Hypothalamus (tissue), 51 donors: ENCODE data around the gene OR2C3.
"Not testable (repeated sequence)": the region's sequence is repeated elsewhere in the genome, so short reads cannot be mapped to it uniquely, and the experiment has no call there.

Experiments
- DNase-seq, 51 donors: peaks; one replicate each; lab custom pipeline; 2025; lab: John Stamatoyannopoulos, UW

The OR2C3 gene

DNA sequence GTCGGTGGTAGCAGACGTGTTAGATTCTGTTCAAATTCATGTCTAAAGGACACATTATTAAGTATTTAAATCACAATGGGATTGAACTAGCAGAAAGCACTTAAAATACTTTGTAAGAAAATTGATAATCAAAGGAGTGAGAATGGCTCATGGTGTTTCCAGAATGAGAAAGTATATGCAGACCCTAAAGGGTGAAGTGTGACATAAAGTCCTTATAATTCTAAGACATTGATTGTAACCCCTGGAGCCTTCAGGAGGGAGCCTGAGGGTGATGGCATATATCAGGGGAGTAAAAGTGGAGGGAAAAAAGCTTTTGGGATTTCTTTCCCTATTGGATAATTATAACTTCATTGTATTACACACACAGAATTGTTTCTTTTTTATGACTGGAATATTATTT lies at the start of gene OR2C3:
OR2C3 (minus strand) TSS at position 101 of the 400 bp plus-strand sequence. CDS start 3,929 bp downstream, outside the sequence.
- no peak for DNase-seq

DNA sequence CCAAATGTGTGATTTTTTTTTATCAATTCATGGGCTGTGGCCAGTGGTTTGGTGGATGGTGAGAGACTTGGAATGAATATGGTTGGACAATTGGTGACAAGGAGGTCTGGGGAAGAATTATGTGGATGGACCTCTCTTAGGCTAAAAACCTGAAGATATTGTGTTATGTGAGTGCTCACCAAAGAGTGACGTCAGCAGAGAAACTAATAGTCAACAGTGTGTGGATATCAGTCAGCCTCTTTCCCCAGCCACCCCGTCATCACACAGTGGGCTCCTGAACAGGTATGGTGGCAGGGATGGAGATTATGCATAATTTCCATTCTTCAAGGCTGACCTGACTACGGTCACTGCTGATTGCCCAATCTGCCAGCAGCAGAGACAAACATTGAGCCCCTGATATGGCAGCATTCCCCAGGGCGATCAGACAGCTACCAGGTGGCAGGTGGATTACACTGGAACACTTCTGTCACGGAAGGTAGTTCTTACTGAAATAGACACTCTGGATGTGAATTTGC lies 42.8 kb upstream of the OR2C3 start:
- no peak for DNase-seq

DNA sequence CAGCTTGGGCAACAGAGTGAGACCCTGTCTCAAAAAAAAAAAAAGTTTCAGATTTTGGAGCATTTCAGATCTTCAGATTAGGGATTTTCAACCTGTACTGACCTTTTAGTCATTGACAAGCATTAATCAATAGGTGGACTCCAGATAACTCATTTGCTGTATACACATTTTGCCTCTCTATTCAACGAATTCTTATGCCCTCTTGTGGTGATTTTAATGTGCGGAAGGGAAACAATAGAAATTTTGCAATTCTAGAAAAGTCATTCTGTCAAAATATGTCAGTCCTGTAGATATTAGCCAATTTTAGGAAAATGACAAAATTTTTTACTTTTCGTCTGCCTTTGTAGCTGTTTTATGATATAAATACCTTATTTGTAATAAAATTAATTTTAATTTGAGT lies 40.3 kb upstream of the OR2C3 start:
- DNase-seq, result no peak

DNA sequence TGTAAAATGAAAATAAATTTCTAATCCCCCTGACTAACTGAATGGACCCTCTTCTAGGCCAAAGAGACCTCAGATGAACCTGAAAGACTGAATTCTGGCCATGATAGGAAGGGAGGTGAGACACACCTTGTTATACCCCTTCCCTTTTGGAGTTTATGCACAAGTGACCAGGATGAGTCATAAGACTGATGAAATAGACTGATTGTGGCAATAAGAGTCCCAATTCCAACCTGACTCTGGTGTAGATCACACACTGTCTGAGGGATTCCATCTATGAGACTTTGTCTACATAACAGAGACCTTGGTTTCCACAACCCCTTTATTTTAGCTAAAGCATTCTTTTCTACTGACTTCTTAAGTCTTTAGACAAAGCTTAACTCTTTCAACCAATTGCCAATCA lies 38.4 kb upstream of the OR2C3 start:
- DNase-seq, result no peak

DNA sequence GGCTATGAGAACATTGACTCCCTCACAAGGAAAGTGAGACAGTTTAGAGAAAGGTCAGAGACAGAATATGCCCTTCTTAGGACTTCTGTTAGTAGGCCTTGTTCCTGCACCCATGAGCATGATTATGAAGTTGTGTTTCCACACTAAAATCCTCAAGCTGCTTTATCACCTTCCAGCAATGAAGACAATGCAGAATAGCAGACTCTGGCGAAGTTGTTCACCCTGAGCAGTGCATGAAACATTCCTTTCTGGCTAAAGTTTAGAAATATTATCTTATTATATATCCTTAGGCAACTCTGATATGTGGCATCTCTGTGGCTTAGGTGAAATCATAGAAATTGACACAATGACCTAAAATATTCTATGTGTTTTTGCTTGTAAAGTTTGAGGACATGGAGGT lies 38.0 kb upstream of the OR2C3 start:
- no peak for DNase-seq

DNA sequence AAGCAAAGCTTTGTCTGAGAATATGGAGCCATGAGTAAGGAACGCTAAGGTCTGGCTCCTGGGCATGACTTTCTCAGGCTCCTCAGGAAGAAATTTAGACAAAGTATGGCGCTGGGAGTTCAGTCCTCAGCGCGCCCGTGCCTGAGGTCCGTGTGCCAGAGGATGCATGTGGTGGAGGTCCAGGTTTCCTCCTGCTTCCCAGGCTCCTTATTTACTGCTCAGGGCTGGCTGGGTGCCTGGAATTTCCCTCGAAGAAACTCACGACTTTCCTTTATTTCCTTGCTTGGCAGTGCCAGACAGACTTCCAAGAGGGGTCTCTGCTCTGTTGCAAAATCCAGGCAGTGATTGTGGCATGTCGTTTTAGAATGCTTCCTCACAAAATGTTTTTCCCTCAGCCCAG lies 26.0 kb upstream of the OR2C3 start:
- DNase-seq, result no peak

DNA sequence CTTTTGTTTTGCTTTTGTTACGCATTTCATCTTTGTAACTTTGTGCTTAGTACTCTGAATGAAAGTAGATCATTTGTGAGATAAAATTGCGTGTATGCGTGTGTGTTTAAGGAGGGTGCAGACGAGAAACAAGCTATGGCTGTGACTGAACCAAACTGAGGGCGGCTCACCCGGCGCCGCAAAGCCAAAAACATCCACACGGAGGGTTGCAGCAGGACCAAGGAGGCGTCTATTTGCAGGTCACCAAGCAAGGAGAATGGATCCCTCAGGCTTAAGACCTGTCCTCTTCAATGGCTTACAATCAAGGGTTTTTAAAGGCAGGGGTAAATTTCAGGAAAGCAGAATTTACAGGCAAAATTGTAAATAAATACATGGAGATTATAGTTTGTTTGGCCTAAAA lies 25.5 kb upstream of the OR2C3 start:
- no peak for DNase-seq

DNA sequence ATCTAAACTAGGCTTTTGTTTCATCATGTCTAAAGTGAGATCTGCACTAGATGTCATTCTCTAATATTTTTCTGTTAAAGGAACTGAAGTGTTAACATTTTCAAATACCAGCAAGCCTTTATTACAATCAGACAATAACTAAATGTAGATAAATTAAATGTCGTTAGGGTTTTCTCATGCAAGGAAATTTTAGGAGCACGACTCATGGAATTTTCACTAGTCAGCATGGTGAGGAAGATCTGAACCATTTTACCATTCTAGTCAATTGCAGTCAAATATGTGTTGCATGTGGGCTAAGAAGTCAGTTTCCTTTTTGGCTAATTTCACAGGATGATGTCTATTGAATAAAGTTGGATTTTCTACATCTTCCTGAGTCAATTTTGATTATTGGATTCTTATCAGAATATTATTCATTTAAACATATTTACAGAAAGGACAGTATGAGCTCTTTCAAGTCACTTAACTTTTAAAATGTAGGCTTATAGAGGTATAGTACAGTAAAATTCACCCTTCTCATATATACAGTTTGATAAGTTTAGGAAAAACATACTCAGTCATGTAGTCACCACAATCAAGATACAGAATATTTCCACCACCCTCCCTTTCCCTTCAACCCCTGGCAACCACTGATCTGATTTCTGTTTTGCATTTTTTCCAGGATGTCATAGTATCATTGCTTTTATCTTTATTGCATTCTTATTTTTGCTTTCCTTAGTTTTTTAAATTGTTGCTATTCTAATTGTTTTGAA lies 21.9 kb upstream of the OR2C3 start:
- DNase-seq, result no peak

DNA sequence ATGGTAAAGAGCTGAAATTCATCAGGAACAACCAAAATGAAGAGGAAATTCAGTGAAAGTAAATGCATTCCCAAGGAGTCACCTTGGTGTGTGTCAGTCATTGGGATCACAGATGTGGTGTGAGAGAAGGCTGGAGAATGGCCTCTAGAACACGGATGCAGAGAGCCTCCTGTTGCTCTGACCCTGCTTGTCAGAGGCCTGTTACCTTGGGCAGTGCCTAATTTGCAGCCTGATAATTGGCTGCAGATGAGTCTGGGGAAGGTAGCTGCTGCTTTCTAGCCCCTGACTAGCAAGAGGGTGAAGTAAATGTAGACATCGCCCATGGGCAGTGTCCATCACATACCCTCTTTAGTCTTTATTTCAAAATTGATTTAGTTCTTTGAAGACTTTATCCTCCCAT lies 16.0 kb upstream of the OR2C3 start:
- no peak for DNase-seq

DNA sequence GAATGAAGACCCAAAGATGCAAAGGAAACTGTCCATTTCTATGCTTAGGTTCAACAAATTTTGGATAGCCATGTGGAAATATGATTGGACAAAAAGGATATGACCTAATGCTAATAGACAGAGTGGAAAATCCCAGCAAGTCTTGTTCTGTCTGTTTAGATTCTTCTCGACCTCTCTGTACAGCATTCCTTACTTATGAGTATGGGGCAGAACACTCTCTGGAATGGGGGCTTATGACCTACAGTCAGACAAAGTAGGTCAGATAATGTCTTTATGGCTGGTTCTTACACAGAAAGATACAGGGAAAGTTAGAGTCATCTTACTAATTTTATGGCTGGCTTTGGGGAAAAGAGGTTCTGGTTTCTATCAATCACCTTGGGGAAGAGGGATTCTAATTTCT lies 15.5 kb upstream of the OR2C3 start:
- no peak for DNase-seq

DNA sequence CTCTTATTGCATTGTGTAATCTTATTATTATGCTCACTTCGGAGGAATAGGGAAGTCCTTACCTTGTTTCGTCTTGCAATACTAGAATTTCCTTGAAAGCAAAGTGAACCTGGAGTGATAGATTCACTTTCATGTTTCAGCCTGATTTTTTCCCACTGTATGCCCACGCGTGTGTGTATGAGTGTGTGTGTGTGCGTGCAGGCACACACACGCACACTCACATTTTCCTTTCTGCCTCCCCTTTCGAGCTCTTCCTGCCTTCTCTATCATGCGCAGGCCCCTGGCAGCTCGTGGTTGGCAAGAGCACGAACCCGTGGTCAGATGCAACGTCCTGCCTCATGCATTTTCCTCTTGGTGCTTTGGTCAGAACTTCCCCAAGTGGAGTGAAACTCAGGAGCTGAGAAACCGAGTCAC lies 12.5 kb upstream of the OR2C3 start, which contains the start of gene GCSAML:
GCSAML (plus strand) TSS at position 366 of the 414 bp plus-strand sequence. CDS start 58 bp downstream, outside the sequence.
- no peak for DNase-seq

DNA sequence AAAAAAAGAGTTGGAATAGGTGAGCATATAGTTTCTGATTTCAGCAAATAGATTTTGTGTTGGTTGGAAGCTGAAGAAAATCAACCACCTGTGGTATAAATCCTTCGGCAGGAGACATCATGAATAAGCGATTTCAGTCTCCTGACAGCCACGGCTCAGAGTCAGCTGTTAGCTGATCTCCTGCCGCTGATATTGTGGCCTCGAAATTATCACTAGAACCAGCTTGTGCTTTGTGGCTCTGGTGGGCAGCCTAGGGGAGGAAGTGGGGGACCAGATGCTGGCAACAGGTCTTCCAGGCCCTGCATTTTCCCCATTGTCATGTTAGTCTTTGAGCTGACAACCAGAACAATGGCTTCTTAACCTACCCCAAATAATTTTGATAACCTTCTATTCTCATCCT lies 11.9 kb upstream of the OR2C3 start:
- no peak for DNase-seq

DNA sequence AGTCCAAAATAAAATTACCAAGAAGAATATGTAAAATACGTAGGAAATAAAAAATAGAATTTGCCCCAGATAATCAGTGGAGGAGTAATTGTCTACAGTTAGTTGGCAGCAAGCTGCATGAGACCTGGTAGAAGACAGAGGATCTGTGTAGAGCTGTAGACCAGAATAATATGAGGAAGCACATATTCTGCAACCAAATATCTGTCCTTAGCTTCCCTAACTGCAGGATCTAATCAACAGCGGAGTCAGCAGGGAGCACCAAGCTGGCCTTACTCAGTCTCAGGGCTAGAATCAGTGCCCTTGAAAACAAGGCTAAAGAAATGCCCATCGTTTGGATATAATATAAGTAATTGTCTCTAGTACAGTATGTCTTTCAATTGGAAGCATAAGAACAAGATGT lies 6.6 kb upstream of the OR2C3 start:
- DNase-seq, result no peak

DNA sequence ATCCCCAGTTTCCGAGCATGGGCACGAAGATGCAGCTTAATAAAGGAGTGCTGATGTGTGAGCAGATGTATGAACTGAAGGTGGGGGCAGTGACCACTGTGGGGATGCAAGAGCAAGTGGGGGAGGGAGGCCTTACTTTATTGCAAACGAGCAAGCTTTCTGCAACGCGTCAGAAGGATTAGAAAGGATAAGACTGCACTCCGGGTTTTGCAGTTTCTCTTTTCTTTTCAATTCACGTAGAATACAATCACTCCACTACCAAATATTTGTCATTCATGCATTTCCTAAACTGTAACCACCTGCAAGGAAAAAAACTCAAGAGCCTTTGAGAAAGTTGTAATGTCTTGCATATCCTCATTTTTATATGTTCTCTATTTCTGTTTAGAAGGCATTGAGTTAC lies 4.3 kb upstream of the OR2C3 start:
- DNase-seq, result no peak

DNA sequence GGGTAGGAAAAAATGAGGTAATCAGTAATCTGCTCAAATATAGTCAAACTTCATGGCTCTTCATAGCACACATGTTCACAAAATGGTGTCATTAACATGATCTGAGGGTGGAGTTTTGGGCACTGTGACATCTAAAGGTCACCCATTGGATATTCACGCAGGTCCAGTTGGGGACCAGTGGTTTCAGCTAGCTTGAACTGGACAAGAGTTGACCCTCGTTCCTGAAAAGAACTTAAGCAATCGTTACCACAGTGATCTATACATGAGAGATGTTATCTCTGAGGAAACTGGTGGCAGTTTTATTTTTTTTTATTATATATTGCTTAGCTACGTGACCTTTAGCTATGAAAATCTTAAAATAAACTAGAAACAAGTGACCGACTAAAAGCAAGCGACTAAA lies 3.0 kb upstream of the OR2C3 start:
- no peak for DNase-seq

DNA sequence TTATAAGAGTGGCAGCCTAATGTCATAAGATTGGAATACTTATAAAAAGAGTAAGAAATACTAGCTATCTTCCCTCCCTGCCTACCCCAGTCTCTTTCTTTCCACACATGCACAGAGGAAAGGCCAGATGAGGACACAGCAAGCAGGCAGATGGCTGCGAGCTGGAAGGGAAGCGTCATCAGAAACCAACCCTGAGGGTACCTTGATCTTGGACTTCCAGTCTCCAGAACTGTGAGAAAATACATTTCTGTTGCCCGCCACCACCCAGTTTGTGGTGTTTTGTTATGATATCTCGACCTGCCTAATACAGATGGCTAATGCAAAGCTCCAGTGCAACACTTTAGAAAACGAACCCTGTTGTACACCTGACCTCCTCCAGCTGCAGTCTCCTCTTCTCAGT lies 2.3 kb upstream of the OR2C3 start:
- no peak for DNase-seq

DNA sequence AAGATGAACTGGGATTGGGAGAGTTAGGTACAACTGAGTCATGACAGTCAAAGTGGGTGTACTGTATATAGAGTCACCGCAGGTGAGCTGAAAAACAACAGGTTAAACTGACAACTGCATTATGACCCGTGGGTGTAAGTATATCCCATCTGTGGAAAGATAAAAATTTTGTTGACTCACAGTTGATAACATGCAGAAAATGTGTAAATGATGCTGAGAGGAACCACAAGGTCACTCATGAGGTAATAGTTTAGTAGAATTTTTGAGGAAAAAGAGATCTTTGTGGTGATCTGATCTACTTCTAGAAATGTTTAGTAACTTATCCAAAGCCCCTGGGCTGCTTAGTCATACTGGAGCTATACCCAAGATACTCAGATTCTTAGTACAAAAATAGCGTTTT lies 838 bp downstream of the OR2C3 start:
- DNase-seq, result no peak

DNA sequence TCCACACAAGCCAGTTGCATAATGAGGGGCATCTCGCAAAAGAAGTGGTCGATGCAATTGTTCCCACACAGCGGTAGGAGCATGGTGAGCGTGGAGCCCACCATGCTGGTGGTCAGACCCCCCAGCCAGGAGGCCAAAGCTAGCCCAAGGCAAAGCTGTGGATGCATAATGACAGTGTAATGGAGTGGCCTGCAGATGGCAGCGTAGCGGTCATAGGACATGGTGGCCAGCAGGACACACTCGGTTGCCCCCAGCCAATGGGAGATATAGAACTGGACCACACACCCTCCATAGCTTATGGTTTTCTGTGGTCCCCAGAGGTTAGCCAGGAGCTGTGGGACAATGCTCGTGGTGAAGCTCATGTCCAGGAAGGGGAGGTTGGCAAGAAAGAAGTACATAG lies 4.3 kb downstream of the OR2C3 start:
- no peak for DNase-seq

DNA sequence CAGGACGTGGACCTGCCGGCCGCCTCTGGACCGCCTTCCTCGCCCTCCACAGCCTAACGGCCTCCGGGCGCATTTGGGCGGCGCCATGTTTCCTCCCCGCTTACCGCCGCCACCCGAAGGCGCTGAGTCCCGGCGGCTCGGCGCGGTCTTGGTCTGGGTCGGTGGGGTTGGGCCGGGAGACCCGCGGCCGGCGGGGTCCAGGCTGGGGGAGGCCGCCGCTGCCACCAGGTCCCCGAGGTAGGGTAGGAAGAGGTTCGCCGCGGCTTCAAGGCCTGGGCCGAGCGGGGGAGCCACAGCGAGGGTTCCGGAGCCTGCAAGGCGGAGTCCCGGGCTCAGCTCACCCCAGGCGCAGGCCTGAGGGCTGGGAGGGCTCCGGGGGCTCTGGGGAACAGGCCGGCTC lies 5.5 kb downstream of the OR2C3 start:
- no peak for DNase-seq

DNA sequence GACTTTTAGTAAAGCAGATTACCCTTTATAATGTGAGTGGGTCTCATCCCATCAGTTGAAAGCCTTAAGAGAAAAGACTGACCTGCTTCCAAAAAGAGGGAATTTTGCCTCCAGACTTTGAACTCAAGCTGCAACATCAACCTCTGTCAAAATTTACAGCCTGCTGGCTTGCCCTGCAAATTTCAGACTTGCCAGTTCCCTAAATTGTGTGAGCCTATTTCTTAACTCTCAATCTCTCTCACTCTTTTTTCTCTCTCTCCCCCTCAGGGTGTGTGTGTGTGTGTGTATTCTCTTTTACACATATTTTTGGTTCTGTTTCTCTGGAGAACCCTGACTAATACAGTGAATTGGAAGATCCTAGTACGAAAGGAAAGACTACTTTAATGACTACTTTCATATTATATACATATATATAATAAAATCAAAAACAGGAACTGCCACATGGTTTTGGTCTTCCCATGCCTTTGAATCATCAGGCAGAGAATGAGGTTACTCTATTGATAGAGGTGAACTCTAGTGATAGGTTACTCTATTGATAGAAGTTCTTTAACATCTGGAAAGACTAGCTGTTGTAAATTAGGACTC lies 6.4 kb downstream of the OR2C3 start:
- no peak for DNase-seq

DNA sequence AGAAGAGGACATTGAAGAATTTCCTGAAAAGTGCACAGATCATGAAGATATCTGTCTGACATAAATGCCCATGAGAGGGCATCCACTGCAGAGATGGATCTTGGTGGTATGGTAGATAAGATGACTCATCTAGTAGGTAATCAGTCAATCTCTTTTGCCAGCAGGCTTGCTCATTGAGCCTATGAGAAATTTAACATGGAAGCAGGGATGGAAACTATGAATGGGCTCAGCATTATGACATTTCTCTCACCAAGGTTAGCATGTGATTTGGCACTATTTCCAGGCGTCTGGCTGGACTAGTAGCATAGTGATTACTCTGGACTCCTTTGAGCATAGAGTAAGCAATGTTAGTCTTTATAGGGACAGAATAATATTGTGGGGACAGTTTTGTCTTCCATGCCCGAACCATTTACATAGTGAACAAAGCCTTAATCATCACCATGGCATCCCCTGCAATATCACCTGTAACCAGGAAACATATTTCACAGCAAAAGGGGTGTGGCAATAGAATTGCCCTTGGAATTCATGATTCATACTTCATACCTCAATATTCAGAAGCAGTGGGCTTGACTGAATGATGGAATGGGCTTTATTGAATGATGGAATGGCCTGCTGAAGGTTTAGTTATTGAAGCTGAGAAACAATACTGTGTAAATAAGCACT lies 7.3 kb downstream of the OR2C3 start:
- no peak for DNase-seq

DNA sequence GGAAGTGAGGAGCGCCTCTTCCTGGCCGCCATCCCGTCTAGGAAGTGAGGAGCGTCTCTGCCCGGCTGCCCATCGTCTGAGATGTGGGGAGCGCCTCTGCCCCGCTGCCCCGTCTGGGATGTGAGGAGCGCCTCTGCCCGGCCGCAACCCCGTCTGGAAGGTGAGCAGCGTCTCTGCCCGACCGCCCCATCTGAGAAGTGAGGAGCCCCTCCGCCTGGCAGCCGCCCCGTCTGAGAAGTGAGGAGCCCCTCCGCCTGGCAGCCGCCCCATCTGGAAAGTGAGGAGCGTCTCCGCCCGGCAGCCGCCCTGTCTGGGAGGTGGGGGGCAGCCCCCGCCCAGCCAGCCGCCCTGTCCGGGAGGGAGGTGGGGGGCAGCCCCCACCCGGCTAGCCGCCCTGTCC lies 14.4 kb downstream of the OR2C3 start:
- not testable (repeated sequence) for DNase-seq
